ENCODE results near the gene FAM13A. TPM values are rescaled to one million over a fixed set of nuclear protein-coding genes. Genes with fewer than 3 reads are reported as not detected.

FAM13A gene
- total and polyA plus RNA-seq, 10 donors, result 2.7 to 24.9 (median 18.3) TPM

- no peak for DNase-seq
- Histone ChIP-seq H3K4me1 (no peaks in the 10 kb centered on the region), H3K4me3 (no peak overlapping the region), H3K9me3 (no peaks in the 10 kb centered on the region), H3K36me3 (no peaks in the 10 kb centered on the region), H3K27ac (no peak overlapping the region), H3K27me3 (replicated peaks in 1 of 7) (no peaks in the 10 kb centered on the region)
- WGBS, 5 donors, result 73 to 90% (median 89%) methylated on average over 5 of the region's 5 CpGs
- intact Hi-C loops (cut with DNase I; ENCODE audit: low total_unique reads), result no loop called here
- TF ChIP-seq POLR2AphosphoS5 (IDR thresholded peaks at IDR 0.05), result no peak
- no peak for TF ChIP-seq POLR2A (IDR thresholded peaks at IDR 0.05)
- no peak for TF ChIP-seq CTCF (IDR thresholded peaks at IDR 0.05 in 8 of 11, conservative IDR thresholded peaks at IDR 0.05 in 3 of 11)
These were observed 71.8 kb downstream of the FAM13A start for GRCh38 chr4:88985088-88985773.

- TF ChIP-seq CTCF (IDR thresholded peaks at IDR 0.05 in 8 of 11, conservative IDR thresholded peaks at IDR 0.05 in 3 of 11) (no peak), POLR2A (IDR thresholded peaks at IDR 0.05) (no peak), POLR2AphosphoS5 (IDR thresholded peaks at IDR 0.05) (no peak)
These were observed 74.2 kb downstream of the FAM13A start for GRCh38 chr4:88982757-88983156.

GRCh38 chr4:88981993-88982392, 75.0 kb downstream of the FAM13A start:
- H3K4me1 ChIP-seq, result no peaks in the 10 kb centered on the region
- H3K27me3 ChIP-seq (replicated peaks in 1 of 7), result no peaks in the 10 kb centered on the region
- H3K4me3 ChIP-seq, result no peak overlapping the region
- WGBS, 5 donors, result 84 to 98% (median 91%) methylated on average over 2 of the region's 2 CpGs
- H3K9me3 ChIP-seq, result no peaks in the 10 kb centered on the region
- H3K27ac ChIP-seq, result no peak overlapping the region
- DNase-seq, result no peak
- no peak for TF ChIP-seq CTCF (IDR thresholded peaks at IDR 0.05 in 8 of 11, conservative IDR thresholded peaks at IDR 0.05 in 3 of 11)
- no peak for TF ChIP-seq POLR2A (IDR thresholded peaks at IDR 0.05)
- TF ChIP-seq POLR2AphosphoS5 (IDR thresholded peaks at IDR 0.05), result no peak
- intact Hi-C loops (cut with DNase I; ENCODE audit: low total_unique reads), result no loop called here
- no peaks in the 10 kb centered on the region for H3K36me3 ChIP-seq

More at GRCh38 chr4:88982757-88983156, 74.2 kb downstream of the FAM13A start:
- Histone ChIP-seq H3K4me1 (no peaks in the 10 kb centered on the region), H3K36me3 (no peaks in the 10 kb centered on the region), H3K27ac (no peak overlapping the region), H3K4me3 (no peak overlapping the region), H3K9me3 (no peaks in the 10 kb centered on the region), H3K27me3 (replicated peaks in 1 of 7) (no peaks in the 10 kb centered on the region)
- no peak for DNase-seq
- intact Hi-C loops (cut with DNase I; ENCODE audit: low total_unique reads), result no loop called here

- no peak overlapping the region for H3K4me3 ChIP-seq
- TF ChIP-seq CTCF (IDR thresholded peaks at IDR 0.05 in 8 of 11, conservative IDR thresholded peaks at IDR 0.05 in 3 of 11), result no peak
- no peak for TF ChIP-seq POLR2AphosphoS5 (IDR thresholded peaks at IDR 0.05)
- no peak for TF ChIP-seq POLR2A (IDR thresholded peaks at IDR 0.05)
These were observed 75.4 kb downstream of the FAM13A start for GRCh38 chr4:88981556-88981955.

More at GRCh38 chr4:88981556-88981955, 75.4 kb downstream of the FAM13A start:
- Histone ChIP-seq H3K4me1 (no peaks in the 10 kb centered on the region), H3K27ac (no peak overlapping the region), H3K9me3 (no peaks in the 10 kb centered on the region), H3K36me3 (no peaks in the 10 kb centered on the region), H3K27me3 (replicated peaks in 1 of 7) (no peaks in the 10 kb centered on the region)
- WGBS, 5 donors, result 79 to 95% (median 92%) methylated on average over 2 of the region's 2 CpGs
- intact Hi-C loops (cut with DNase I; ENCODE audit: low total_unique reads), result no loop called here
- no peak for DNase-seq
